CD4-positive, alpha-beta T cell (primary cell): ENCODE measurements around the gene ZNF423. TPM values are rescaled to one million over a fixed set of nuclear protein-coding genes. Genes with fewer than 3 reads are reported as not detected.

ENCODE experiments used
- ATAC-seq: fragments of 200-7000 bp; cut with Tn5 transposase; one replicate; pipeline ENCODE4 v1.10.0; 2022; ENCODE audit warnings: mild to moderate bottlenecking; ENCODE audit not compliant: poor library complexity
- CTCF ChIA-PET: fragments of 350-600 bp; sonication (Branson Sonifier 250); formaldehyde crosslinking; loops from one replicate; lab custom pipeline; 2021; ENCODE audit warnings: antibody characterized with exemption, inconsistent platforms; lab: Charles Lee
- POLR2A ChIA-PET: fragments of 350-600 bp; sonication (Branson Sonifier 250); formaldehyde crosslinking; loops from one replicate; lab custom pipeline; 2021; ENCODE audit warnings: antibody characterized with exemption, inconsistent platforms; lab: Charles Lee
- DNase-seq, 14 experiments: peaks; one replicate each; pipeline ENCODE4 v3.0.0-alpha.2; 2013 to 2020; ENCODE audit warnings: mixed read lengths in 2 of 14
- H3K27ac ChIP-seq, 2 donors: one replicate each; pipeline versions ENCODE4 v1.5.1 to v1.7.0; 2013; ENCODE audit warnings: low read length in 2 of 2, low read depth in 1 of 2, mild to moderate bottlenecking in 1 of 2
- H3K27me3 ChIP-seq, 2 experiments: 1 replicate in 1 of 2; 2 replicates in 1 of 2; pipeline versions ENCODE4 v1.6.1 to v1.7.0; 2013; ENCODE audit warnings: low read length in 2 of 2, control low read depth in 1 of 2, mild to moderate bottlenecking in 1 of 2, moderate library complexity in 1 of 2; ENCODE audit not compliant: insufficient read depth in 2 of 2, control insufficient read depth in 1 of 2
- H3K36me3 ChIP-seq: one replicate; pipeline ENCODE4 v1.6.1; 2013; ENCODE audit warnings: low read length, control low read depth; ENCODE audit not compliant: insufficient read depth
- H3K4me1 ChIP-seq: one replicate; pipeline ENCODE4 v1.6.1; 2013; ENCODE audit warnings: low read length, control low read depth; ENCODE audit not compliant: insufficient read depth
- H3K4me3 ChIP-seq: one replicate; pipeline ENCODE4 v1.5.1; 2013; ENCODE audit warnings: mild to moderate bottlenecking, low read length, moderate library complexity
- H3K9me3 ChIP-seq, 2 experiments: 1 replicate in 1 of 2; 2 replicates in 1 of 2; pipeline versions ENCODE4 v1.6.1 to v1.7.0; 2013; ENCODE audit warnings: low read length in 2 of 2, mild to moderate bottlenecking in 2 of 2, control low read depth in 1 of 2, moderate library complexity in 1 of 2; ENCODE audit not compliant: control insufficient read depth in 1 of 2, insufficient read depth in 1 of 2
- H3K27ac Mint-ChIP-seq: one replicate; pipeline ENCODE4 v1.8.0; 2020; ENCODE audit warnings: mixed read lengths
- H3K27me3 Mint-ChIP-seq: one replicate; pipeline ENCODE4 v1.8.0; 2021; ENCODE audit warnings: mixed read lengths
- H3K36me3 Mint-ChIP-seq: one replicate; pipeline ENCODE4 v1.8.0; 2021; ENCODE audit warnings: low read depth, mixed read lengths
- H3K4me1 Mint-ChIP-seq: one replicate; pipeline ENCODE4 v1.8.0; 2021; ENCODE audit warnings: low read depth, mixed read lengths
- H3K4me3 Mint-ChIP-seq: one replicate; pipeline ENCODE4 v1.8.0; 2020; ENCODE audit warnings: mild to moderate bottlenecking, mixed read lengths
- H3K9me3 Mint-ChIP-seq: one replicate; pipeline ENCODE4 v1.8.0; 2020; ENCODE audit warnings: mixed read lengths
- CTCF ChIP-seq: fragments of 200-600 bp; IDR thresholded peaks from one replicate; pipeline ENCODE4 v1.8.0; 2022; ENCODE audit warnings: antibody characterized with exemption, mild to moderate bottlenecking
- intact Hi-C, 2 experiments: fragments of 100-400 bp; cut with DNase I in 1 of 2; cut with micrococcal nuclease in 1 of 2; formaldehyde crosslinking; loops; one replicate each; pipeline versions ENCODE4 v1.15.1 to v1.9.0; 2023 to 2025; cut with DNase I, micrococcal nuclease
- total RNA-seq, 174 experiments: library from RNA in 2 of 174; stranded (reverse) in 2 of 174; gene quantifications; one replicate each; pipeline ENCODE4 v1.2.3 and lab custom pipeline; 2021 to 2026

Gene ZNF423
- total RNA-seq, 2 experiments from 2014 or later, result not detected

- DNase-seq (no peak), ATAC-seq (no peak)
- no peaks in the 10 kb centered on the region for H3K4me1 ChIP-seq
- no peak for TF ChIP-seq CTCF
- Mint-ChIP-seq H3K36me3 (no peaks in the 10 kb centered on the region), H3K9me3 (no peaks in the 10 kb centered on the region), H3K4me3 (no peak overlapping the region), H3K27ac (no peak overlapping the region), H3K27me3 (peaks cover 22% of the 10 kb centered on the region), H3K4me1 (no peaks in the 10 kb centered on the region)
- intact Hi-C loops, result no loop called here
- ChIA-PET CTCF (no interaction called here), POLR2A (no interaction called here)
- peaks cover 4 to 11% of the 10 kb centered on the region in 2 experiments for H3K27me3 ChIP-seq
- no peaks in the 10 kb centered on the region for H3K9me3 ChIP-seq
- H3K4me3 ChIP-seq, result no peak overlapping the region
- H3K36me3 ChIP-seq, result no peaks in the 10 kb centered on the region
- H3K27ac ChIP-seq, result no peak overlapping the region
Observed at GRCh38 chr16:49747654-49748053, 108.3 kb downstream of the ZNF423 start.

DNA sequence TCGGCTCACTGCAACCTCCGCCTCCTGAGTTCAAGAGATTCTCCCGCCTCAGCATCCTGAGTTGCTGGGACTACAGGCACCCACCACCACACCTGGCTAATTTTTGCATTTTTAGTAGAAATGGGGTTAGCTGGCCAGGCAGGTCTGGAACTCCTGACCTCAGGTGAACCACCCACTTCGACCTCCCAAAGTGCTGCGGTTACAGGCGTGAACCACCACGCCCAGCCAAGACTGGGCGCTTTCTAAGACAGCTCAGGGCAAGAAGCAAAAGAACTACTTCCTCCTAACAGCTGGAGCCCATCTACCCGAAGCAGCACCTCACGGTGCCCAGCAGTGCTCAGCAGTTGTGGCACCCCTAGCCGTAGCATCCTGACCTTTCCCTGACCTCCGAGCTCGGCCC is 109.4 kb downstream of the ZNF423 start:
- CTCF ChIA-PET, result no interaction called here
- intact Hi-C loops, result no loop called here

DNA sequence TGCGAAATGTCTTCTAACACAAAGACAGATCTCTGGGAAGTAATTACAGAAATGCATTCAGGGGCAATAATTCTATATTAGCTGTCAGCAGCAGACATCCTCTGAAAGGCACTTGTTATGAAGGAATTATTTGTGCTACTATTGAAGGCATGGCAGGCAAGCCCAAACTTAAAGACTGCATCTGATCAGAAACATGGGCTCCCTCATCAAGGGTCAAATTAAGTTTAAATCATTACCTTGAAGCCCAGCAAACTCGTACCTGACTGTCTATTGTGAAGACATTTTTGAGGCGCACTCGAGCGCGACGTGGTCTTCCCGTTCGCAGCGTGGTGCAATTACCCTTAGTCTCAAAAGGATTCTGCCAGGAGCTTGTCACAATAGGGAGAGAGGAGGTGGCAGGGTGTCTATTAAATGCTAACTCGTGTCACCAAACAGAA is 110.6 kb downstream of the ZNF423 start:
- Histone ChIP-seq H3K27ac (no peak overlapping the region), H3K4me1 (no peaks in the 10 kb centered on the region), H3K27me3 (peaks cover 0 to 6% of the 10 kb centered on the region in 2 experiments), H3K9me3 (no peaks in the 10 kb centered on the region), H3K4me3 (no peak overlapping the region), H3K36me3 (no peaks in the 10 kb centered on the region)
- POLR2A ChIA-PET, result no interaction called here
- ATAC-seq (no peak), DNase-seq (no peak)
- Mint-ChIP-seq H3K4me1 (no peaks in the 10 kb centered on the region), H3K27ac (no peak overlapping the region), H3K9me3 (no peaks in the 10 kb centered on the region), H3K36me3 (no peaks in the 10 kb centered on the region), H3K4me3 (no peak overlapping the region), H3K27me3 (peaks cover 6% of the 10 kb centered on the region)
- intact Hi-C loops, result no loop called here
- no peak for TF ChIP-seq CTCF
- CTCF ChIA-PET, result no interaction called here

More for the DNA sequence above, 109.4 kb downstream of the ZNF423 start:
- no peak overlapping the region for H3K27ac ChIP-seq
- H3K27me3 ChIP-seq, result peaks cover 0 to 6% of the 10 kb centered on the region in 2 experiments
- TF ChIP-seq CTCF, result no peak
- Mint-ChIP-seq H3K36me3 (no peaks in the 10 kb centered on the region), H3K9me3 (no peaks in the 10 kb centered on the region), H3K27ac (no peak overlapping the region), H3K4me1 (no peaks in the 10 kb centered on the region), H3K4me3 (no peak overlapping the region), H3K27me3 (peaks cover 14% of the 10 kb centered on the region)
- H3K4me1 ChIP-seq, result no peaks in the 10 kb centered on the region
- POLR2A ChIA-PET, result no interaction called here
- DNase-seq, result no peak
- no peaks in the 10 kb centered on the region for H3K36me3 ChIP-seq
- H3K9me3 ChIP-seq, result no peaks in the 10 kb centered on the region
- no peak for ATAC-seq
- no peak overlapping the region for H3K4me3 ChIP-seq
